ENCODE data around the gene CDC20. TPM values are rescaled to one million over a fixed set of nuclear protein-coding genes. Genes with fewer than 3 reads are reported as not detected.
A peak's percentile ranks its signal among the peaks of the same experiment; 100 is the strongest.

Gene CDC20
- total RNA-seq, 1 donor = 23.9 TPM

DNA sequence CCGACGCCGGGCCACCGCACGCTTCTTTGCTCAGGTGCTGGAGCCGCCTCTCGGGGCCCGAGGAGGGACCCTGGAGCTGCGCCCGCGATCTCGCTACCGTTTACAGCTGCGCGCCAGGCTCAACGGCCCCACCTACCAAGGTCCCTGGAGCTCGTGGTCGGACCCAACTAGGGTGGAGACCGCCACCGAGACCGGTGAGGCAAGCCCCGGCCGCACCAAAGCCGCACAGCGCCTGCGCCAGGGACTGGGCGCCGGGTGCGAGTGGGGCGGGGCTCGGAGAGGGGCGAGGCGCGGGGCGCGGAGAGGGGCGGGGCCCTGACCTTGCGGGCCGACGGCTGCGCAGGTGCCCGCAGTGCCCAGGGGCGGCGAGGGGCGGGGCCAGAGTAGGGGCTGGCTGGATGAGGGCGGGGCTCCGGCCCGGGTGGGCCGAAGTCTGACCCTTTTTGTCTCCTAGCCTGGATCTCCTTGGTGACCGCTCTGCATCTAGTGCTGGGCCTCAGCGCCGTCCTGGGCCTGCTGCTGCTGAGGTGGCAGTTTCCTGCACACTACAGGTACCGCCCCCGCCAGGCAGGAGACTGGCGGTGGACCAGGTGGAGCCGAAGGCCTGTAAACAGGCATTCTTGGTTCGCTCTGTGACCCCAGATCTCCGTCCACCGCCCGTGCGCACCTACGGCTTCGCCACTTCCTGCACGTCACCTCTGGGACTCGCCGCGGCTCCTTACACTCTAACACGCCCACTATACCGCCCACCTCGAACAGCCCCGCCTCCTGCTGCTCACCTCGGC is 9.8 kb upstream of the CDC20 start:
- TF ChIP-seq, protein P1, sequence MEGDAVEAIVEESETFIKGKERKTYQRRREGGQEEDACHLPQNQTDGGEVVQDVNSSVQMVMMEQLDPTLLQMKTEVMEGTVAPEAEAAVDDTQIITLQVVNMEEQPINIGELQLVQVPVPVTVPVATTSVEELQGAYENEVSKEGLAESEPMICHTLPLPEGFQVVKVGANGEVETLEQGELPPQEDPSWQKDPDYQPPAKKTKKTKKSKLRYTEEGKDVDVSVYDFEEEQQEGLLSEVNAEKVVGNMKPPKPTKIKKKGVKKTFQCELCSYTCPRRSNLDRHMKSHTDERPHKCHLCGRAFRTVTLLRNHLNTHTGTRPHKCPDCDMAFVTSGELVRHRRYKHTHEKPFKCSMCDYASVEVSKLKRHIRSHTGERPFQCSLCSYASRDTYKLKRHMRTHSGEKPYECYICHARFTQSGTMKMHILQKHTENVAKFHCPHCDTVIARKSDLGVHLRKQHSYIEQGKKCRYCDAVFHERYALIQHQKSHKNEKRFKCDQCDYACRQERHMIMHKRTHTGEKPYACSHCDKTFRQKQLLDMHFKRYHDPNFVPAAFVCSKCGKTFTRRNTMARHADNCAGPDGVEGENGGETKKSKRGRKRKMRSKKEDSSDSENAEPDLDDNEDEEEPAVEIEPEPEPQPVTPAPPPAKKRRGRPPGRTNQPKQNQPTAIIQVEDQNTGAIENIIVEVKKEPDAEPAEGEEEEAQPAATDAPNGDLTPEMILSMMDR (IDR thresholded peaks at IDR 0.05; ENCODE audit: insufficient read depth, low read length) = no peak
- H3K4me3 ChIP-seq (ENCODE audit: low read depth, low read length) = peak overlapping the region; percentile 58
- no peak for DNase-seq (ENCODE audit: low read depth)

DNA sequence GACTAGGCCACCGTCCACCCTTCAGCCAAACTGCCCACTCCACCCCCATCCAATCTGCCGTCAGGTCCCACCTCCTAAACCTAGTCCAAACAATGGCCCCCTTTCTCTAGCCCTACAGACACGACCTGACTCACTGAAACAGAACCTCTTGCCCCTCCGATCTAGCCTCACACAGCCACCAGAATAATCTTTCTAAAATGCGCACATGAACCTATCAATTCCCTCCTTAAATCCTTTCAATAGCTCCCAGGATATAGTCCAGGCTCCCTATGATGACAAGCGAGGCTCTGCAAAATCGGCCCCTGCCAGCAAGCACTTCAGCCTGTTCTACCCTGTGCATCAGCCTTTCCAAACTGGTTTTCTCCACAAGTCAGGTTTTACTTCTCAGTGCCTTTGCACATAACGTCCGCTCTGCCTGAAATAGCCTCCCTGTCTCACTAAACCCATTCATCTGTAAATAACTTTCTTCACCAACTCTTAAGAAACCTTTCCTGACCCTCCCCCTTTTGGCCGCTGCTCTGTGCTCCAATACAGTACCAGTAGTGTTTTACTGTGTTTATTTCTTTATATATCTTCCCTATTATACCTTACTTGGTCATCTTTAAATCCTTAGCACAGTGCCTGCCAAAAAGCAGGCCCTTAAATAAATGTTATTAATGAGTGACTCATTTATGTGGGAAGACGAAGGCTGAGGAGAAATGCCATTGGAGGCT is 9.0 kb upstream of the CDC20 start:
- no peak overlapping the region for H3K4me3 ChIP-seq (ENCODE audit: low read depth, low read length)

DNA sequence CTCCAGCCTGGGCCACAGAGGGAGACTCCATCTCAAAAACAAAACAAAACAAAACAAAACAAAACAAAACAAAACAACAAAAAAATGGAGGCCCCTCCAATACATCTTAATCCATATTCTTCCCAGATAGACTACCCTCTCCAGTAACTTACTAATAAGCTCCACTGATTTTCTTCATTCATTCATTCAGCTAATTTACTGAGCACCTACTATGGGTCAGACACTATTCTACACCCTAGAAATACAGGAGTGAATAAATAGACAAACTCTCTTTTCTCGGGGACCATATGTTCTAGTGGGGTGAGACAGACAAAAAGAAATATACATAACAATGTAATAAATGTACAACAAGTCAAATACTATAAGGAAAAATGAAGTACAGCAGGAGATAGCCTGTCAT is 7.8 kb upstream of the CDC20 start:
- TF ChIP-seq, protein P1 (IDR thresholded peaks at IDR 0.05; ENCODE audit: insufficient read depth, low read length) = no peak
- H3K4me3 ChIP-seq (ENCODE audit: low read depth, low read length) = no peak overlapping the region
- no peak for DNase-seq (ENCODE audit: low read depth)

More for the DNA sequence above, 9.0 kb upstream of the CDC20 start:
- TF ChIP-seq, protein P1 (IDR thresholded peaks at IDR 0.05; ENCODE audit: insufficient read depth, low read length) = no peak
- DNase-seq (ENCODE audit: low read depth) = peak; percentile 29

DNA sequence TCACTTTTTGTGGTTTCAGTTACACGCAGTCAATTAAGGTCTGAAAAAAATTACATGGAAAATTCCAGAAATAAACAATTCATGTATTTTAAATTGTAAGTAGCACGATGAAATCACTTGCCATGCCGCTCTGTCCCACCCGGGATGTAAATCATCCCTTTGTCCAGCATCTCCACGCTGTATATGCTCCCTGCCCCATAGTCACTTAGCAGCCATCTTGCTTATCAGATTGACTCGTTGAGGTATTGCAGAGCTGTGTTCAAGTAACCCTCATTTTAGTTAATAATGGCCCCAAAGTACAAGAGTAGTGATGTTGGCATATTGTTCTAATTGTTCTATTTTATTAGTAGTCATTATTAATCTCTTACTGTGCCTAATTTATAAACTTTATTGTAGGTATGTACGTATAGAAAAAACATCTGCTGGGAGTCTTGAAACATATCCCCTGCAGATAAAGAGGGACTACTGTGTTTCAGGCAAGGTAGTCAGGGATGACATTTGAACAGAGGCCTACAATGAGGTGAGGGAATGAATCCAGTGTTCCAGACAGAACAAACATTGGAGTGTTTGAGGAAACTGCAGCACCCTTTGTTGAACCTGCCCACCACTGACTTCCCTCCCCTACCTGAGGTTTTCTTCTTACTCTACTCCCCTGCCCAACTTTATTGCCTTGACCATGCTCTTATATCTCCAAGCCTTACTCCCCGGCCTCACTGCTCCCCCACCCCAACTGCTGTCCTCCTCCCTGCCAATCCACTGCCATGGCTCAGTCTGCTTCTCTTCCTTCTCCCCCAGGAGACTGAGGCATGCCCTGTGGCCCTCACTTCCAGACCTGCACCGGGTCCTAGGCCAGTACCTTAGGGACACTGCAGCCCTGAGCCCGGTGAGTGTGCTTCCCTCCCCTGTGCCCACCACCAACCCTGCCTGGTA is 7.1 kb upstream of the CDC20 start:
- TF ChIP-seq, protein P1 (IDR thresholded peaks at IDR 0.05; ENCODE audit: insufficient read depth, low read length) = no peak
- DNase-seq (ENCODE audit: low read depth) = no peak
- no peak overlapping the region for H3K4me3 ChIP-seq (ENCODE audit: low read depth, low read length)

DNA sequence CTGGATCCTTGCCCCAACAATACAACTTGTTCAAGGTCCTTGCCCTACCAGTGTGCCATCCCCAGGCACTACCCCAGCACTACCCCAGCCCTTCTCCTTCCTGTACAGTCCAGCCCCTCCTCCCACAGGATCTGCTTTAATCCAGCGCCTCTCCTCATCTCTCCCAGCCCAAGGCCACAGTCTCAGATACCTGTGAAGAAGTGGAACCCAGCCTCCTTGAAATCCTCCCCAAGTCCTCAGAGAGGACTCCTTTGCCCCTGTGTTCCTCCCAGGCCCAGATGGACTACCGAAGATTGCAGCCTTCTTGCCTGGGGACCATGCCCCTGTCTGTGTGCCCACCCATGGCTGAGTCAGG is 6.5 kb upstream of the CDC20 start:
- DNase-seq (ENCODE audit: low read depth) = no peak
- TF ChIP-seq, protein P1 (IDR thresholded peaks at IDR 0.05; ENCODE audit: insufficient read depth, low read length) = no peak
- H3K4me3 ChIP-seq (ENCODE audit: low read depth, low read length) = no peak overlapping the region

DNA sequence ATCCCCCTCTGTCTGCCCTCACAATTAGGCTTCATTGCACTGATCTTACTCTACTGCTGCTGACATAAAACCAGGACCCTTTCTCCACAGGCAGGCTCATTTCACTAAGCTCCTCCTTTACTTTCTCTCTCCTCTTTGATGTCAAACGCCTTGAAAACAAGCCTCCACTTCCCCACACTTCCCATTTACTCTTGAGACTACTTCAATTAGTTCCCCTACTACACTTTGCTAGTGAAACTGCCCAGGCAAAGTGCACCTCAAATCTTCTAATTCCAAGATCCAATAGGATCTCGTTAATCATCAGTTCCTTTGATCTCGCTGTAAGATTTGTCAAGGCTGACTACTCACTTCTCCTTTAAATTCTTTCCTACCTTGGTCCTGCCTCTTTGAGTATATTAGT is 5.9 kb upstream of the CDC20 start:
- TF ChIP-seq, protein P1 (IDR thresholded peaks at IDR 0.05; ENCODE audit: insufficient read depth, low read length) = no peak
- DNase-seq (ENCODE audit: low read depth) = no peak

More for the DNA sequence above, 5.9 kb upstream of the CDC20 start:
- no peak overlapping the region for H3K4me3 ChIP-seq (ENCODE audit: low read depth, low read length)

Measured in fibroblast of the aortic adventitia (primary cell).